CD4-positive, alpha-beta T cell treated with Interleukin-6 at 100 ng/mL for 8 hours (primary cell): ENCODE results near the gene DNMT3A.
A peak's percentile ranks its signal among the peaks of the same experiment; 100 is the strongest.

Experiments
- DNase-seq: peaks from one replicate; pipeline ENCODE4 v3.0.0-alpha.2; 2020; ENCODE audit warnings: mixed read lengths, low spot score

DNMT3A gene

GRCh38 chr2:25304826-25305596 lies 36.7 kb downstream of the DNMT3A start:
- no peak for DNase-seq

GRCh38 chr2:25304321-25304720 lies 37.4 kb downstream of the DNMT3A start:
- DNase-seq = no peak

GRCh38 chr2:25303633-25304236 lies 38.0 kb downstream of the DNMT3A start:
- no peak for DNase-seq

- DNase-seq = no peak
These were observed 38.9 kb downstream of the DNMT3A start for GRCh38 chr2:25302758-25303375.

- DNase-seq = peak; percentile 72
These were observed 40.0 kb downstream of the DNMT3A start for GRCh38 chr2:25301453-25302352.

GRCh38 chr2:25300001-25300400 lies 41.7 kb downstream of the DNMT3A start:
- no peak for DNase-seq

- no peak for DNase-seq
These were observed 42.8 kb downstream of the DNMT3A start for GRCh38 chr2:25298776-25299431.

GRCh38 chr2:25297738-25298137 lies 44.0 kb downstream of the DNMT3A start:
- no peak for DNase-seq

GRCh38 chr2:25295621-25296020 lies 46.1 kb downstream of the DNMT3A start:
- DNase-seq = no peak

GRCh38 chr2:25294573-25295462 lies 46.9 kb downstream of the DNMT3A start:
- DNase-seq = peak; percentile 82

- DNase-seq = no peak
These were observed 47.7 kb downstream of the DNMT3A start for GRCh38 chr2:25293958-25294562.

- DNase-seq = no peak
These were observed 48.6 kb downstream of the DNMT3A start for GRCh38 chr2:25293145-25293544.

GRCh38 chr2:25292408-25292807 lies 49.3 kb downstream of the DNMT3A start:
- no peak for DNase-seq

GRCh38 chr2:25290811-25291495 lies 50.8 kb downstream of the DNMT3A start:
- DNase-seq = no peak

- DNase-seq = no peak
These were observed 54.8 kb downstream of the DNMT3A start for GRCh38 chr2:25286723-25287483.

- DNase-seq = peak; percentile 87
These were observed 55.7 kb downstream of the DNMT3A start for GRCh38 chr2:25286025-25286400.

- DNase-seq = no peak
These were observed 56.3 kb downstream of the DNMT3A start for GRCh38 chr2:25285265-25286024.

GRCh38 chr2:25284756-25285155 lies 57.0 kb downstream of the DNMT3A start:
- no peak for DNase-seq
